Measurements from ENCODE around the gene TTC27.

The TTC27 gene

GRCh38 chr2:32627814-32628579 is at the start of gene TTC27:
Gene TTC27, plus strand, starts transcription at chr2:32628050. Its CDS starts 243 bp downstream, at chr2:32628293.
- peak within 1 kb of the TSS; percentile 82 for H3K4me3 ChIP-seq (ENCODE audit: low read depth, low read length)
- no peak within 1 kb of the TSS for H3K27ac ChIP-seq (ENCODE audit: low read depth, low read length)
- H3K4me1 ChIP-seq (ENCODE audit: control insufficient read depth, insufficient read depth, low read length) = no peaks in the 10 kb centered on the region
- no peaks in the 10 kb centered on the region; the same call in 1 of the 2 replicates for H3K36me3 ChIP-seq (ENCODE audit: control insufficient read depth, insufficient read depth, low read length)
- H3K27me3 ChIP-seq (ENCODE audit: control insufficient read depth, insufficient read depth, low read length) = no peaks in the 10 kb centered on the region
- peak within 1 kb of the TSS; percentile 86 for H3K9ac ChIP-seq (ENCODE audit: low read length)
- H3K9me3 ChIP-seq (ENCODE audit: control insufficient read depth, insufficient read depth, low read depth, low read length) = no peaks in the 10 kb centered on the region

GRCh38 chr2:32591669-32592463 is 36.0 kb upstream of the TTC27 start:
- no peaks in the 10 kb centered on the region for H3K27me3 ChIP-seq (ENCODE audit: control insufficient read depth, insufficient read depth, low read length)
- H3K4me3 ChIP-seq (ENCODE audit: low read depth, low read length) = no peak overlapping the region
- H3K36me3 ChIP-seq (ENCODE audit: control insufficient read depth, insufficient read depth, low read length) = peaks cover 15% of the 10 kb centered on the region; the same call in 1 of the 2 replicates
- no peak overlapping the region for H3K27ac ChIP-seq (ENCODE audit: low read depth, low read length)
- H3K9me3 ChIP-seq (ENCODE audit: control insufficient read depth, insufficient read depth, low read depth, low read length) = no peaks in the 10 kb centered on the region
- H3K9ac ChIP-seq (ENCODE audit: low read length) = no peak overlapping the region
- no peaks in the 10 kb centered on the region for H3K4me1 ChIP-seq (ENCODE audit: control insufficient read depth, insufficient read depth, low read length)

- no peaks in the 10 kb centered on the region for H3K27me3 ChIP-seq (ENCODE audit: control insufficient read depth, insufficient read depth, low read length)
- no peak overlapping the region for H3K4me3 ChIP-seq (ENCODE audit: low read depth, low read length)
- H3K9ac ChIP-seq (ENCODE audit: low read length) = no peak overlapping the region
- no peaks in the 10 kb centered on the region for H3K9me3 ChIP-seq (ENCODE audit: control insufficient read depth, insufficient read depth, low read depth, low read length)
- H3K36me3 ChIP-seq (ENCODE audit: control insufficient read depth, insufficient read depth, low read length) = peaks cover 24% of the 10 kb centered on the region
- H3K27ac ChIP-seq (ENCODE audit: low read depth, low read length) = no peak overlapping the region
- no peaks in the 10 kb centered on the region for H3K4me1 ChIP-seq (ENCODE audit: control insufficient read depth, insufficient read depth, low read length)
Measured at GRCh38 chr2:32594573-32594972, 33.3 kb upstream of the TTC27 start.

GRCh38 chr2:32611366-32611765 is 16.5 kb upstream of the TTC27 start:
- Histone ChIP-seq H3K27me3 (ENCODE audit: control insufficient read depth, insufficient read depth, low read length) (no peaks in the 10 kb centered on the region), H3K36me3 (ENCODE audit: control insufficient read depth, insufficient read depth, low read length) (peaks cover 52% of the 10 kb centered on the region), H3K4me1 (ENCODE audit: control insufficient read depth, insufficient read depth, low read length) (no peaks in the 10 kb centered on the region), H3K27ac (ENCODE audit: low read depth, low read length) (no peak overlapping the region), H3K9me3 (ENCODE audit: control insufficient read depth, insufficient read depth, low read depth, low read length) (no peaks in the 10 kb centered on the region), H3K9ac (ENCODE audit: low read length) (no peak overlapping the region), H3K4me3 (ENCODE audit: low read depth, low read length) (no peak overlapping the region)

- Histone ChIP-seq H3K27me3 (ENCODE audit: control insufficient read depth, insufficient read depth, low read length) (no peaks in the 10 kb centered on the region), H3K4me3 (ENCODE audit: low read depth, low read length) (no peak overlapping the region), H3K9me3 (ENCODE audit: control insufficient read depth, insufficient read depth, low read depth, low read length) (no peaks in the 10 kb centered on the region), H3K36me3 (ENCODE audit: control insufficient read depth, insufficient read depth, low read length) (peaks cover 55% of the 10 kb centered on the region), H3K9ac (ENCODE audit: low read length) (no peak overlapping the region), H3K27ac (ENCODE audit: low read depth, low read length) (no peak overlapping the region), H3K4me1 (ENCODE audit: control insufficient read depth, insufficient read depth, low read length) (no peaks in the 10 kb centered on the region)
Measured at GRCh38 chr2:32611771-32612170, 16.1 kb upstream of the TTC27 start.

- Histone ChIP-seq H3K4me1 (ENCODE audit: control insufficient read depth, insufficient read depth, low read length) (no peaks in the 10 kb centered on the region), H3K36me3 (ENCODE audit: control insufficient read depth, insufficient read depth, low read length) (peaks cover 56% of the 10 kb centered on the region), H3K9me3 (ENCODE audit: control insufficient read depth, insufficient read depth, low read depth, low read length) (no peaks in the 10 kb centered on the region), H3K27ac (ENCODE audit: low read depth, low read length) (no peak overlapping the region), H3K9ac (ENCODE audit: low read length) (no peak overlapping the region), H3K4me3 (ENCODE audit: low read depth, low read length) (no peak overlapping the region), H3K27me3 (ENCODE audit: control insufficient read depth, insufficient read depth, low read length) (no peaks in the 10 kb centered on the region)
Measured at GRCh38 chr2:32614084-32614483, 13.8 kb upstream of the TTC27 start.

GRCh38 chr2:32617599-32618189 is 10.2 kb upstream of the TTC27 start:
- Histone ChIP-seq H3K4me3 (ENCODE audit: low read depth, low read length) (no peak overlapping the region), H3K27ac (ENCODE audit: low read depth, low read length) (no peak overlapping the region), H3K9me3 (ENCODE audit: control insufficient read depth, insufficient read depth, low read depth, low read length) (no peaks in the 10 kb centered on the region), H3K4me1 (ENCODE audit: control insufficient read depth, insufficient read depth, low read length) (no peaks in the 10 kb centered on the region), H3K27me3 (ENCODE audit: control insufficient read depth, insufficient read depth, low read length) (no peaks in the 10 kb centered on the region), H3K36me3 (ENCODE audit: control insufficient read depth, insufficient read depth, low read length) (peaks cover 46% of the 10 kb centered on the region), H3K9ac (ENCODE audit: low read length) (no peak overlapping the region)

- H3K9ac ChIP-seq (ENCODE audit: low read length) = no peak overlapping the region
- no peak overlapping the region for H3K27ac ChIP-seq (ENCODE audit: low read depth, low read length)
Measured at GRCh38 chr2:32622570-32623310, 5.1 kb upstream of the TTC27 start.

GRCh38 chr2:32623311-32623706 is 4.5 kb upstream of the TTC27 start:
- no peak overlapping the region for H3K4me3 ChIP-seq (ENCODE audit: low read depth, low read length)
- H3K4me1 ChIP-seq (ENCODE audit: control insufficient read depth, insufficient read depth, low read length) = no peaks in the 10 kb centered on the region
- H3K9me3 ChIP-seq (ENCODE audit: control insufficient read depth, insufficient read depth, low read depth, low read length) = no peaks in the 10 kb centered on the region
- H3K9ac ChIP-seq (ENCODE audit: low read length) = no peak overlapping the region
- no peak overlapping the region for H3K27ac ChIP-seq (ENCODE audit: low read depth, low read length)
- no peaks in the 10 kb centered on the region for H3K27me3 ChIP-seq (ENCODE audit: control insufficient read depth, insufficient read depth, low read length)
- H3K36me3 ChIP-seq (ENCODE audit: control insufficient read depth, insufficient read depth, low read length) = peaks cover 11% of the 10 kb centered on the region; the same call in 1 of the 2 replicates

More at GRCh38 chr2:32622570-32623310, 5.1 kb upstream of the TTC27 start:
- Histone ChIP-seq H3K36me3 (ENCODE audit: control insufficient read depth, insufficient read depth, low read length) (peaks cover 15% of the 10 kb centered on the region), H3K27me3 (ENCODE audit: control insufficient read depth, insufficient read depth, low read length) (no peaks in the 10 kb centered on the region), H3K4me3 (ENCODE audit: low read depth, low read length) (no peak overlapping the region), H3K4me1 (ENCODE audit: control insufficient read depth, insufficient read depth, low read length) (no peaks in the 10 kb centered on the region), H3K9me3 (ENCODE audit: control insufficient read depth, insufficient read depth, low read depth, low read length) (no peaks in the 10 kb centered on the region)

GRCh38 chr2:32624812-32625211 is 3.0 kb upstream of the TTC27 start:
- H3K4me1 ChIP-seq (ENCODE audit: control insufficient read depth, insufficient read depth, low read length) = no peaks in the 10 kb centered on the region
- no peak overlapping the region for H3K9ac ChIP-seq (ENCODE audit: low read length)
- no peaks in the 10 kb centered on the region for H3K27me3 ChIP-seq (ENCODE audit: control insufficient read depth, insufficient read depth, low read length)
- no peaks in the 10 kb centered on the region for H3K9me3 ChIP-seq (ENCODE audit: control insufficient read depth, insufficient read depth, low read depth, low read length)
- no peak overlapping the region for H3K27ac ChIP-seq (ENCODE audit: low read depth, low read length)
- peaks cover 6% of the 10 kb centered on the region; the same call in 1 of the 2 replicates for H3K36me3 ChIP-seq (ENCODE audit: control insufficient read depth, insufficient read depth, low read length)
- no peak overlapping the region for H3K4me3 ChIP-seq (ENCODE audit: low read depth, low read length)

All from HUES6 (cell line).